Neural cell (in vitro differentiated cells): ENCODE results near the gene TTC22. TPM values are rescaled to one million over a fixed set of nuclear protein-coding genes. Genes with fewer than 3 reads are reported as not detected.

ENCODE experiments used
- H2AFZ ChIP-seq: fragments of 200-600, 300-800 bp; sonication (generic), shearing (Covaris generic); 2 replicates; pipeline ENCODE4 v1.6.0; 2014; ENCODE audit warnings: low read depth, mild to moderate bottlenecking, antibody characterized with exemption, low read length, moderate library complexity
- H3F3A ChIP-seq: fragments of 200-600 bp; shearing (Covaris generic); 2 replicates; pipeline ENCODE4 v1.6.1; 2016; ENCODE audit warnings: mild to moderate bottlenecking, moderate library complexity, mixed read lengths, antibody characterized with exemption, low read length; ENCODE audit not compliant: insufficient read depth, poor library complexity, severe bottlenecking
- H3K27ac ChIP-seq: fragments of 200-600, 300-800 bp; sonication (generic), shearing (Covaris generic); 2 replicates; pipeline ENCODE4 v1.5.1; 2014; ENCODE audit warnings: mild to moderate bottlenecking, low read length, moderate library complexity
- H3K27me3 ChIP-seq: fragments of 300-800, 200-600 bp; sonication (generic), shearing (Covaris generic); 2 replicates; pipeline ENCODE4 v1.6.0; 2014; ENCODE audit warnings: mild to moderate bottlenecking, low read depth, low read length, moderate library complexity; ENCODE audit not compliant: insufficient read depth
- H3K36me3 ChIP-seq: fragments of 300-800, 200-600 bp; sonication (generic), shearing (Covaris generic); 2 replicates; pipeline ENCODE4 v1.5.1; 2014; ENCODE audit warnings: mild to moderate bottlenecking, antibody characterized with exemption, low read length, moderate library complexity; ENCODE audit not compliant: insufficient read depth
- H3K4me2 ChIP-seq: fragments of 300-800, 200-600 bp; sonication (generic), shearing (Covaris generic); 2 replicates; pipeline ENCODE4 v1.6.0; 2014; ENCODE audit warnings: mild to moderate bottlenecking, low read length
- H3K4me3 ChIP-seq: fragments of 300-800, 200-600 bp; sonication (generic), shearing (Covaris generic); 2 replicates; pipeline ENCODE4 v1.5.1; 2014; ENCODE audit warnings: mild to moderate bottlenecking, low read length, moderate library complexity
- H3K79me2 ChIP-seq: fragments of 200-600 bp; shearing (Covaris generic); replicated peaks from 2 replicates; pipeline ENCODE4 v1.6.0; 2014; ENCODE audit warnings: mild to moderate bottlenecking, low read length, moderate library complexity; ENCODE audit not compliant: insufficient read depth
- H3K9ac ChIP-seq: fragments of 300-800, 200-600 bp; sonication (generic), shearing (Covaris generic); 2 replicates; pipeline ENCODE4 v1.6.1; 2016; ENCODE audit warnings: mild to moderate bottlenecking, low read length, mixed read lengths
- H3K9me2 ChIP-seq: fragments of 200-600 bp; shearing (Covaris generic); 2 replicates; pipeline ENCODE4 v1.6.1; 2016; ENCODE audit warnings: mild to moderate bottlenecking, low read length, mixed read lengths; ENCODE audit not compliant: insufficient read depth
- H3K9me3 ChIP-seq: fragments of 200-600, 300-800 bp; sonication (generic), shearing (Covaris generic); 2 replicates; pipeline ENCODE4 v1.6.1; 2016; ENCODE audit warnings: mild to moderate bottlenecking, mixed run types, low read length, moderate library complexity, mixed read lengths
- H4K20me1 ChIP-seq: fragments of 200-600 bp; shearing (Covaris generic); 2 replicates; pipeline ENCODE4 v1.6.1; 2016; ENCODE audit warnings: mild to moderate bottlenecking, mixed run types; ENCODE audit not compliant: insufficient read depth
- EP300 ChIP-seq: fragments of 450-650 bp; conservative IDR thresholded peaks from 2 replicates; pipeline ENCODE4 v1.6.1; 2014; ENCODE audit warnings: antibody characterized with exemption, mild to moderate bottlenecking, moderate library complexity; ENCODE audit not compliant: poor library complexity, severe bottlenecking
- EZH2 ChIP-seq: fragments of 200-600, 300-800 bp; shearing (Covaris generic), sonication (generic); IDR thresholded peaks from 2 replicates; pipeline ENCODE4 v1.6.1; 2014; ENCODE audit warnings: antibody characterized with exemption, low read length, borderline replicate concordance, mild to moderate bottlenecking; ENCODE audit not compliant: insufficient read depth, poor library complexity, severe bottlenecking
- MXI1 ChIP-seq: fragments of 450-650 bp; conservative IDR thresholded peaks from 2 replicates; pipeline ENCODE4 v1.6.1; 2014; ENCODE audit warnings: antibody characterized with exemption, mild to moderate bottlenecking; ENCODE audit not compliant: poor library complexity, severe bottlenecking
- POLR2AphosphoS5 ChIP-seq: IDR thresholded peaks from 2 replicates; pipeline ENCODE4 v1.6.1; 2012
- RAD21 ChIP-seq: fragments of 450-650 bp; conservative IDR thresholded peaks from 2 replicates; pipeline ENCODE4 v1.6.1; 2014; ENCODE audit warnings: antibody characterized with exemption, mild to moderate bottlenecking, moderate library complexity
- REST ChIP-seq: IDR thresholded peaks from 2 replicates; pipeline ENCODE4 v1.6.1; 2012; ENCODE audit warnings: borderline replicate concordance
- SMC3 ChIP-seq: fragments of 450-650 bp; conservative IDR thresholded peaks from 2 replicates; pipeline ENCODE4 v1.6.1; 2014; ENCODE audit warnings: antibody characterized with exemption, mild to moderate bottlenecking, moderate library complexity; ENCODE audit not compliant: poor library complexity
- TAF1 ChIP-seq: IDR thresholded peaks from 2 replicates; pipeline ENCODE4 v1.6.1; 2012; ENCODE audit warnings: low read depth
- polyA plus RNA-seq: library from polyadenylated mRNA; depleted of rRNA; stranded (reverse); fragments of >200 nt; gene quantifications from 2 replicates; pipeline ENCODE4 v1.2.3, GENCODE V29; 2014
- TF ChIP-seq, protein P1 (sequence below): fragments of 450-650 bp; IDR thresholded peaks from 2 replicates; pipeline ENCODE4 v1.5.1; 2014; ENCODE audit warnings: antibody characterized with exemption, mild to moderate bottlenecking, moderate library complexity; ENCODE audit not compliant: poor library complexity, severe bottlenecking

TTC22 gene
- polyA plus RNA-seq, 1 donor from 2014 or later: not detected

DNA sequence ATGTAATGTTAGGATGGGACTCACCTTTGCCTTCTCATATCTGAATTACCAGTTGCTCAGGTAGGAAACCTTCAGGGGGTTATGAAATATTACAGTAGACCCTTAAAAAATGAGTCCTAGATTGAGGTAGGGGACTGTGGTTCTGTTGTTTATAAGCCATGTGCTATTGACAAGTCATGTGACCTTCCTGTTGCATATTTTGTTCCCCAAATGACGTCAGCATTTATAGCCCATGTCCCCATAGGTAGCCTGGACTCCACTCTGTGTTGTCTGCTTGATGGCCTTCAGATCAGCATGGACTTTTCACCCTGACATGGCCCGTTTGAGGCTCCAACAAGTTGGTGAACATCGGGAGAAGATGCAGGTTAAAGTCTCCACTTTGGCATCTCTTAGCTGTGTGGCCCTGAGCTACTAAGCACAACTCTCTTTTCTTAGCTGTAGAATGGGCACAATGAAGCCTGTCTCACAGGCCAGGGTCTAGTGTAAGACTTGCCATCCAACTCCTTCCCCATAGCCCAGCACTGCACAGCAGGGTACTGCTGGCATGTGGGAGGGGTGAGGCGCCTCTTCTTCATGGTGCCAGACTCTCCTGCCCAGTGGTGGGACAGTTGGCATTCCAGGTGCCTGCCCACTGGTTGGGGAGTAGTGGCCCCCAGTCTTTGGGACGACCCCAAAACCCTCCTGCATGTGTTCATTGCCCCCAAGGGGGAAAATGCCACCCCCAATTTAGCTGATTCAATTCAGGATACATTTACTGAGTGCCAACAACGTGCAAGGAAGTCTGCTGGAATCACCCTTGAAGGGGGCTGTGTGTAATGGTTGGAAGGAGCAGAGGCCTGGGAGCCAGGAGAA, 36.1 kb upstream of the TTC22 start:
- Histone ChIP-seq H3K79me2 (no peaks in the 10 kb centered on the region), H3K27me3 (no peaks in the 10 kb centered on the region), H2AFZ (no peak overlapping the region), H3F3A (no peaks in the 10 kb centered on the region), H3K9me3 (no peaks in the 10 kb centered on the region), H3K36me3 (no peaks in the 10 kb centered on the region), H3K27ac (no peak overlapping the region), H3K9ac (no peak overlapping the region), H3K4me3 (no peak overlapping the region), H3K9me2 (no peaks in the 10 kb centered on the region), H4K20me1 (no peaks in the 10 kb centered on the region), H3K4me2 (no peak overlapping the region)
- no peak for TF ChIP-seq REST
- TF ChIP-seq, protein P1, sequence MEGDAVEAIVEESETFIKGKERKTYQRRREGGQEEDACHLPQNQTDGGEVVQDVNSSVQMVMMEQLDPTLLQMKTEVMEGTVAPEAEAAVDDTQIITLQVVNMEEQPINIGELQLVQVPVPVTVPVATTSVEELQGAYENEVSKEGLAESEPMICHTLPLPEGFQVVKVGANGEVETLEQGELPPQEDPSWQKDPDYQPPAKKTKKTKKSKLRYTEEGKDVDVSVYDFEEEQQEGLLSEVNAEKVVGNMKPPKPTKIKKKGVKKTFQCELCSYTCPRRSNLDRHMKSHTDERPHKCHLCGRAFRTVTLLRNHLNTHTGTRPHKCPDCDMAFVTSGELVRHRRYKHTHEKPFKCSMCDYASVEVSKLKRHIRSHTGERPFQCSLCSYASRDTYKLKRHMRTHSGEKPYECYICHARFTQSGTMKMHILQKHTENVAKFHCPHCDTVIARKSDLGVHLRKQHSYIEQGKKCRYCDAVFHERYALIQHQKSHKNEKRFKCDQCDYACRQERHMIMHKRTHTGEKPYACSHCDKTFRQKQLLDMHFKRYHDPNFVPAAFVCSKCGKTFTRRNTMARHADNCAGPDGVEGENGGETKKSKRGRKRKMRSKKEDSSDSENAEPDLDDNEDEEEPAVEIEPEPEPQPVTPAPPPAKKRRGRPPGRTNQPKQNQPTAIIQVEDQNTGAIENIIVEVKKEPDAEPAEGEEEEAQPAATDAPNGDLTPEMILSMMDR: no peak
- TF ChIP-seq EZH2: no peak
- no peak for TF ChIP-seq EP300
- TF ChIP-seq POLR2AphosphoS5: no peak
- no peak for TF ChIP-seq SMC3
- TF ChIP-seq MXI1: no peak
- TF ChIP-seq TAF1: no peak
- TF ChIP-seq RAD21: no peak

GRCh38 chr1:54836594-54836993, 35.5 kb upstream of the TTC22 start:
- H3K9ac ChIP-seq: no peak overlapping the region
- H3K4me2 ChIP-seq: no peak overlapping the region
- H2AFZ ChIP-seq: no peak overlapping the region
- no peaks in the 10 kb centered on the region for H3F3A ChIP-seq
- TF ChIP-seq EP300 (no peak), TAF1 (no peak), EZH2 (no peak), RAD21 (no peak), SMC3 (no peak), REST (no peak), MXI1 (no peak), POLR2AphosphoS5 (no peak)
- TF ChIP-seq, protein P1: no peak
- H3K9me2 ChIP-seq: no peaks in the 10 kb centered on the region
- no peaks in the 10 kb centered on the region for H3K27me3 ChIP-seq
- no peaks in the 10 kb centered on the region for H3K9me3 ChIP-seq
- no peaks in the 10 kb centered on the region for H3K36me3 ChIP-seq
- H3K79me2 ChIP-seq: no peaks in the 10 kb centered on the region
- H3K27ac ChIP-seq: no peak overlapping the region
- no peak overlapping the region for H3K4me3 ChIP-seq
- H4K20me1 ChIP-seq: no peaks in the 10 kb centered on the region
